ENCODE measurements around the gene TAGLN. TPM values are rescaled to one million over a fixed set of nuclear protein-coding genes. Genes with fewer than 3 reads are reported as not detected.
A peak's percentile ranks its signal among the peaks of the same experiment; 100 is the strongest.

The TAGLN gene
- total and polyA plus RNA-seq, 9 of the 15 experiments (the other 6 are each of a cell fraction or from before 2014, with no cell fraction given), result 0.21 to 4.9 (median 1.1) TPM

DNA sequence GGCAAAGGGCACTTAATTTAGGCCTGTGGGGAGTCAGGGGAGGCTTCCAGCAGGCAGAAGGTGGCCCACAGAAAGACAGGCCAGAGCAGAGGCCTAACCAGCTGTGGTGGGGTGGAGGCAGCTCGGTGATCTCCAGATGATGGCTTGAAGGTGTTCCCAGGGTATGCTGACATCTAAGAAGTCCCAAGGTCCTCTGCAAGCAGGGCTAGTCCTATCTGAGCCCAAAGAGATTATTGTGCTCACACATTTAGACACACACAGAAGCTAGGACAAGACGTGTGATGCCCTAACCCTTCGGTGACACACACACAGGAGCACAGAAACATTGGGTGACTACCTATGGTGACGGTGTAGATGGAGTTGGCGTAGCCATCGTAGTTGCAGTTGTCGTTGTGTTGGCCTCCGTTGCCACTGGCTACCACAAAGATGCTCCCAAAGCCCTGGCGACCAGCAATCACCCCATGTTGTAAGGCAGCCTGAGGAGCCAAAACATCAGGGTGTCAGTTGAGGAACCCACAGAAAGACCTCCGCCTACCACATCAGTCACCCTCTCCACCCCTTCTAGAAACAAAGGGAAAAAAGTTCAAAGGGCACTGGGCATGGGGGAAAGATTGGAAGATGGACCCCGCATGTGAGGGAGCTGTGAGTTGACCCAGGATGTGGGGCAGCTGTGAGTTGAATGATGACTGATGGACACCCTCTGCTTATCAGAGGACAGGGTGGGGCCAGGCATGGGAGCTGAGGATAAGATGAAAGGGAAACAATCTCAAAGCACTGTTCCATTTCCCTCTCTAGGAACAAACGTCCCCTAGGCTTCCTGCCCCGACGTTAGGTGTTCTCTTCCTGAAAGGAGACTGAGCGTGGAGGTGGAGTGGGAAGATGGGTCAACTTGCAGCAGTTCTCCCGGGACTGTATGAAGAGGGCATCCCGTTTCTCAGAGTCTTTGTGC, 24.8 kb downstream of the TAGLN start (continued):
- TF ChIP-seq ZMIZ1 (IDR thresholded peaks at IDR 0.05; ENCODE audit: low read depth in 2 of 2, low read length in 2 of 2), result peak in 1 of 2 experiments; percentile 89; a peak in 2 of 4 replicates
- TF ChIP-seq NEUROD1 (IDR thresholded peaks at IDR 0.05; ENCODE audit: borderline replicate concordance, low read depth, low read length, partially characterized antibody), result peak; percentile 28
- 0 out of 2 replicates have a peak, but pooled peaks have one; percentile 17 for TF ChIP-seq CREB1 (IDR thresholded peaks at IDR 0.05)
- no peak for TF ChIP-seq CREB1 (CRISPR knock-in tag; IDR thresholded peaks at IDR 0.05)
- TF ChIP-seq CBFA2T2 (conservative IDR thresholded peaks at IDR 0.05), result peak; percentile 97
- 0 out of 2 replicates have a peak, but pooled peaks have one; percentile 45 for TF ChIP-seq MBD2 (IDR thresholded peaks at IDR 0.05; ENCODE audit: borderline replicate concordance, low read depth)
- TF ChIP-seq ZNF778 (CRISPR knock-in tag; IDR thresholded peaks at IDR 0.05), result no peak
- peak; percentile 62; the same call in 1 of the 2 replicates for TF ChIP-seq ZBTB2 (IDR thresholded peaks at IDR 0.05)
- TF ChIP-seq TARDBP (IDR thresholded peaks at IDR 0.05), result 0 out of 2 replicates have a peak, but pooled peaks have one; percentile 30
- TF ChIP-seq MXI1 (IDR thresholded peaks at IDR 0.05; ENCODE audit: low read depth, low read length), result 0 out of 2 replicates have a peak, but pooled peaks have one; percentile 8
- peak in 1 of 2 experiments; percentile 83; a peak in 1 of 4 replicates for TF ChIP-seq ETV6 (IDR thresholded peaks at IDR 0.05; ENCODE audit: borderline replicate concordance in 1 of 2, low read depth in 2 of 2, low read length in 1 of 2)
- no peak for TF ChIP-seq ETV6 (CRISPR knock-in tag; IDR thresholded peaks at IDR 0.05; ENCODE audit: borderline replicate concordance)
- TF ChIP-seq PHB2 (IDR thresholded peaks at IDR 0.05; ENCODE audit: low read depth), result peak; percentile 79
- no peak for TF ChIP-seq ZNF507 (tag; conservative IDR thresholded peaks at IDR 0.05)
- TF ChIP-seq RB1 (IDR thresholded peaks at IDR 0.05; ENCODE audit: low read depth), result 0 out of 2 replicates have a peak, but pooled peaks have one; percentile 44
- TF ChIP-seq RNF2 (IDR thresholded peaks at IDR 0.05), result peak; percentile 29; the same call in 1 of the 2 replicates
- TF ChIP-seq RFX1 (IDR thresholded peaks at IDR 0.05), result peak; percentile 81
- TF ChIP-seq GATAD2A (IDR thresholded peaks at IDR 0.05), result 0 out of 2 replicates have a peak, but pooled peaks have one; percentile 62
- TF ChIP-seq POLR2AphosphoS5 (IDR thresholded peaks at IDR 0.05; ENCODE audit: control insufficient read depth, insufficient read depth, low read depth, low read length), result peak; percentile 95

Data from K562 (cell line).